GM08714 (cell line): Measurements from ENCODE around the gene TMEM130.
"Not testable (repeated sequence)": the region's sequence is repeated elsewhere in the genome, so short reads cannot be mapped to it uniquely, and the experiment has no call there.

Experiments used
- H3K4me3 ChIP-seq: fragments of 200-500 bp; sonication (Bioruptor generic); 2 replicates; pipeline ENCODE4 v1.5.1; 2014; ENCODE audit warnings: mild to moderate bottlenecking, low read length, inconsistent platforms
- ZNF274 ChIP-seq: IDR thresholded peaks from 2 replicates; pipeline ENCODE4 v1.6.1; 2012; ENCODE audit warnings: mild to moderate bottlenecking, low read depth, low read length

Gene TMEM130

DNA sequence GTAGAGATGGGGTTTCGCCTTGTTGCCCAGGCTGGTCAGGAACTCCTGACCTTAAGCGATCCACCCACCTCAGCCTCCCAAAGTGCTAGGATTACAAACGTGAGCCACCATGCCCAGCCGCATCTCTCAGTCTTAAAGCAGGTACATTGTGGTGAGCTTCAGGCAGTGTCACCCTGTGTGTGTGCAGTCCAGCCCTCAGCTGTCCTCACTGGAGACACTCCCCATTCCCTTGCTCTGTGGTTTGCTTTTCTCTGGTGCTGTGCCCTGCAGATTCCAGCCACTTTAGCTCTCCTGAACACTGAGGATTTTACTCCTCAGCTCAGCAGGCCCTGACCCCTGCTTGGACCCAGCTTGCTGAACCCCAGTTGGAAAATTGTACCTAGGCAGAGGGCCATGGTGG, 14.6 kb upstream of the TMEM130 start:
- TF ChIP-seq ZNF274 = 0 out of 2 replicates have a peak, but pooled peaks have one; percentile 4
- H3K4me3 ChIP-seq = no peak overlapping the region

DNA sequence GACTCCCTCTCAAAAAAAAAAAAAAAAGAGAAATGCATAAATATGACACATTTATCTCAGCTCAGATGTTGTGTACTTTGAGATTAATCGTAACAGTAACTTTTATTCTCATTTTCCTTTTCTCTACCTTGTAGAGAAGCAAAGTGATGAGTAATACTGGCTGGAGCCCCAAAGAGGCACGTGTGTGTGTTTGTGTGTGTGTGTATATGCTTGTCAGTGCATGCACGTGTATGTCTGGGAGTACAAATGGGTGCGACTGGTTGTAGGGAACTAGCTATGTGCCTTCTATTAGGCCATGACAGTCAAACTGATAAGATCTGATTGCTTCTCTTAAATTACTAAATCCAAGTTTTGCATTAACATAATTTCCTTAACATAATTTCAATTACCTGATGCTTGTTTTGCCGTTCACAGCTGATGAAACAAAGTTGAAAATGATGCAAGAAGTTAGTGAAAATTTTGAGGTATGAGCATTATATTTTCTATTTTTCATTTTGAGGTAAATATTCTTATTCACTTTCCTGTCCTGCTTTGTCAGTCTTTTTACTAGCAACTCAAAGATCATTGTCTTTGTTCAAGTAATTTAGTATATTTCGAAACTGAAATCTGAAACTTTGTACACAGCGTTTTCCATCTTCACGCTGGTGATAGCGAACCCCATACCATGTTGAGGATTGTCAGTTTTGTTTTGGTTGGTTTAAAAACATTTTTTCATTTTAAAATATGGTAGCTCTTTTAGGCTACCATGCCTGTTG, 11.9 kb upstream of the TMEM130 start:
- H3K4me3 ChIP-seq = no peak overlapping the region
- TF ChIP-seq ZNF274 = no peak

DNA sequence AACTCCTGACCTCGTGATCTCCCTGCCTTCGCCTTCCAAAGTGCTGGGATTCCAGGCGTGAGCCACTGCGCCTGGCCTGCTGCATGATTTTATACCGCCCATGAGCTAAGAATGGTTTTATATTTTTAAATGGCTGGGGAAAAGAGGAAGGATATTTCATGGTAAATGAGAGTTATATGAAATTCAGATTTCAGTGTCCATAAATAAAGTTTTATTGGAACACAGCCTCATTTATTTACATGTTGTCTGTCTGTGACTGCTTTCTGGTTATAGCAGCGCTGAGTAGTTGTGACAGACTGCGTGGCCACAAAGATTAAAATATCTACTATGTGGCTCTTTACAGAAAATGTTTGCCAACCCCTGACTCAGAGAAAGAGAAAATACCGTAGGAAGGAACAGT, 10.7 kb upstream of the TMEM130 start:
- H3K4me3 ChIP-seq = peak overlapping the region; percentile 75; the same call in 1 of the 2 replicates

DNA sequence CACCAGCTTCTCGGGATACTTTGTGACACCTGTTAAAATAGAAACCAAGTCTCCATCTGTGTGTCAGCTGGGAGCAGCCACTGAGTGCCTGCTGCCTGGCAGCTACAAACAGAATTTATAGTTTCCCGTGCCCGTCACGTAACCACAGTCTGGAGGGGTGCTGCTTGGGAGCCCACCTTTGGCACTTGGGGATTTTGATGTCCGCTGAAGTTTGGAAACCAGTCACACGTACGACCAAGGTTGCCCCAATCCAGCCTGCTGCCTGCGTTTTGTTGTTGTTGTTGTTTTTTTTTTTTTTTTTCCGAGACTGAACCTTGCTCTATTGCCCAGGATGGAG, 10.1 kb upstream of the TMEM130 start:
- peak overlapping the region; percentile 75 for H3K4me3 ChIP-seq
- no peak for TF ChIP-seq ZNF274

More for the DNA sequence above, 10.7 kb upstream of the TMEM130 start:
- no peak for TF ChIP-seq ZNF274

DNA sequence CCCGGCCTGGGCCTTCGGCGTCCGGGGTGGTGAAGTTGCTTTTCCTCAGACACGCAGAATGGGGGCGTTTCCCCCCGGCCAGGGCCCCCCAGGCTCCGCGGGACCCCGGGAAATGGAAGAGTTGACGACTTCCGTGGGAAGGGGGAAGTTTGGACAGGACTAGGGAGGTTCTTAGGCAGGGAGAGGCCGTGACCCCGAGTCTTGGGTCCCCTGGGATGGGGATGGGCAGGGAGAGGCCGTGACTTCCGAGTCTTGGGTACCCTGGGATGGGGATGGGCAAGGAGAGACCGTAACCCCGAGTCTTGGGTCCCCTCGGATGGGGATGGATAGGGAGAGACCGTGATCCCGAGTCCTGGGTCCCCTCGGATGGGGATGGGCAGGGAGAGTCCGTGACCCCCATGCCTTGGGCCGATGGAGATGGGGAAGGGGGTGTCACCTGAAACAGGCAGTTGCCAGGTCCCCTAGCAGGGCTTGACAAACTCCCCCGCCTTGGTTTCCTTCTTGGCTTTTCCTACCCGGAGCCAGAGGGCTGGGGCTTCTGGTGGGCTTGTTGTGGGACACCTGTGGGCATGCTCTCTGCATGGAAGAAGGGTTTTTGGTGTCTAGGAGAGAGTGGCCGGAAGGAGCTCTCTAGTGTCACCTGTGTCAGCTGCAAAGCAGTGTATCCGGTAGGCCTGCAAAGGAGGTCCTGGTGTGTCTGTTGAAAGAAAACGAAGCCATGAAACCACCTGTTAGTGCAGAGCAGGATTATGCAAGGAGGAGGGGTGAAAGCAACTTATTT, 9.6 kb upstream of the TMEM130 start:
- peak overlapping the region; percentile 75 for H3K4me3 ChIP-seq
- no peak for TF ChIP-seq ZNF274

DNA sequence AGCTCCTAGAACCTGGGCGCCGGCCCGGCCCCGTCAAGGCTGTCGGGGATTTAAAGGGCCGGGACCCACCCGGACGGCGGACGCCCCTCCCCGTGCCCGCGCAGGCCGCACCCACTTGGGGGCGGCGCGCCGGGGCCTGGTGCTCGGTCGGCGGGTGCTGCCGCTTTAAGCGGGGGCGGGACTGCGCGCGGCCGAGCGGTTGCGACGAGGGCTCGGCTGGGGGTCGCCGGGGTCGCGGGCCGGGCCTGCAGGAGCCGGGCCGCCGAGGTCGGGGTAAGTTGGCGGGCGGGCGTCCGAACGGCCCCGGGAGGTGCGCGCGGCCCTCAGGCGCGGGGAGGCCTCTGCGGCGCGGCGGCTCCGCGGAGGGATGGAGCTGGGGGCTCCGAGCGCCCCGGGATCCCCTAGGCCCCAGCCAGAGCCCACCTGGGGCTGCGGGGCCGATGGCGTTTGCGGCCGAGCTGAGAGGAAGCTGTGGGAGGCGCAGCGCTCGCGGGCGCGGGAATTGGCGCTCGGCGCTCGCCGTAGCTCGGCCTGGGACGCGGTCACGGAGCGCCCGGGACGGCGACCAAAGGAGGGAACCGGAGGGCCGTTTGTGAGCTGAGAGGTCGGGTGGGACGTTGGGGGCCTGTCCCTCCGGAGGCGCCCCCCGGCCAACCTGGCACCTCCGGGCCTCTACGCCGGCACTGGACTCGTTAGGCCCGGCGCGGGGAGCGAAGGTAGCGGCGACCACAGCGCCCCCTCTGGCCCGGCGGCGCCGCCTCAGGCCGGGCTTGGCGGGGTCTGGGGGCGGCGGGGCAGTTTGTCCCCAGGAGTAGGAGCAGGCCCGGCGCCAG, 8.8 kb upstream of the TMEM130 start, which contains the start of gene TRRAP:
Gene TRRAP (plus strand): TSS at position 168 of the 833 bp plus-strand sequence. CDS start 2,619 bp downstream, outside the sequence.
- TF ChIP-seq ZNF274 = no peak
- peak within 1 kb of the TSS; percentile 75 for H3K4me3 ChIP-seq

DNA sequence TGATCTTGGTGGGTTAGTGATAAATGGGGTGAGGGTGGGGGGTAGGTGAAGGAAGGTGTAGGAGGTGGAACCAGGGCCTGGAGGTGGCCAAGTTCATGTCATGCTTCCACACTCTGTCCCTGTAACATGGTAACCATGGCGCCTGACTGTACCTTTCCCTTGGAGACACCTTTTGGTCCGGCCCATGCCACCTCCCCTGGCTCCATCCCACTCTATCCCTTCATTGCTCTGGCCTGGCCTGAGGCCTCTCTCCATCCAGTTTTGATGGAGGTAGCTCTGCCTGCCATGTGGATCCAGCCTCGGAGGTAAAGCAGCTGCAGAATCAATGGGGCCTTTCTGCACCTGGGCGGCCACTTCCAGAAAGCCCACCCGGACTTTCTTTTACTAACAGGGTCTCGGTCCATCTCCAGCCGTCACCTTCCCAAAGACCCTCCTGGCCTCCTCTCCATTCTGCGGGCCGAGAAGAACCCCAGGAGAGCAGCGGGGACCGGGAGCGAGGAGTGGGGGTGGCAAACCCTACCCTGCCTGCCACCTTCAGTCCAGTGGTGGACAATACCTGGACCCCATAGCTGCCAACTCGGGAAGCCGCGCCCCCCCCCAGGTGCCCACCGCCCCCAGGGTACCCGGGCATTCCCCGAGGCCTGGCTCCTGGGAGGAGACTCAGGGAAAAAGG, 8.0 kb upstream of the TMEM130 start:
- TF ChIP-seq ZNF274 = no peak
- H3K4me3 ChIP-seq = peak overlapping the region; percentile 75; the same call in 1 of the 2 replicates

DNA sequence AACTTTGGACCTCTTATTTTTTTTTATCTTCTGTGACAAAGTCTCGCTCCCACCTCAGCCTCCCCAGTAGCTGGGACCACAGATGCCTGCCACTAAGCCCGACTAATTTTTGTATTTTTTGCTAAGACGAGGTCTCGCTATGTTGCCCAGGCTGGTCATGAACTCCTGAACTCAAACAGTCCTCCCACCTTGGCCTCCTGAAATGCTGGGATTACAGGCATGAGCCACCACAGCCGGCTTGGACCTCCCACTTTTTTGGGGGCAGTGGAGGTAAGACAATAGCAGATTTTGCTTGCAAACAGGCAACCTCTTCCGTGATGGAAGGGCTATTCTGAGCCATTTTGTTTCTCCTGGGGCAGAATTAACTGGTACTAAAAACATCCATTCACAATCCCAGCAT, 7.3 kb upstream of the TMEM130 start:
- no peak overlapping the region for H3K4me3 ChIP-seq
- TF ChIP-seq ZNF274 = no peak

DNA sequence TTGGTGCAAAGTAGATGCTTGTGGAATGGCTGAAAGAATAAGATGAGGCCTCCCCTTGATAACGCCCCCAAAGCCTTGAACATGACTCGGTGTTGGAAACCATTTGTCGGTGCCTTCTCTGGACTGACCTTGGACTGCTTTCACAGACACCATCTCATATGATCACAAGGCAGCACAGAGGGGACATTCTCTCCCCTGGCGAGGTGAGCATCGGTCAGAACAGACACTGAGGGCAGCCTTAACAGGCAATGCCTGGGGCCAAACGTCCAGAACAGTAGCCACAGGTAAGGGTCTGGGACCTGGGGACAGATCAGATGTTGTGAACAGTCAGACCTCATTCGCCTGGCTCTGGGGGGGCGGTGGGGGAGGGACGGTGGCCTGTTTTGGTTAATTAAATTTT, 5.7 kb upstream of the TMEM130 start:
- TF ChIP-seq ZNF274 = no peak
- no peak overlapping the region for H3K4me3 ChIP-seq

DNA sequence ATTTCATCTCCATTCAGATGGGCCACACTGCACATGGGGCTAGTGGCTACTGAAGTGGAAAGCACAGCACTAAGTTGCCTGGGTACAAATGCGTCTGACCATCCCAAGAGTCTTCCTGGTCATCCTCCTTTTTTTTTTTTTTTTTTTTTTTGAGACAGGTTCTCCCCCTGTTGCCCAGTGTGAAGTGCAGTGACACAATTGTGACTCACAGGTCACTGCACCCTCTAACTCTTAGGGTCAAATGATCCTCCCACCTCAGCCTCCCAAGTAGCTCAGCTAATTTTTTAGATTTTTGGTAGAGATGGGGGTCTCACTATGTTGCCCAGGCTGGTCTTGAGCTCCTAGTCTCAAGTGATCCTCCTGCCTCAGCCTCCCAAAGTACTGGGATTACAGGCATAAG, 5.1 kb upstream of the TMEM130 start:
- TF ChIP-seq ZNF274 = no peak
- no peak overlapping the region for H3K4me3 ChIP-seq

DNA sequence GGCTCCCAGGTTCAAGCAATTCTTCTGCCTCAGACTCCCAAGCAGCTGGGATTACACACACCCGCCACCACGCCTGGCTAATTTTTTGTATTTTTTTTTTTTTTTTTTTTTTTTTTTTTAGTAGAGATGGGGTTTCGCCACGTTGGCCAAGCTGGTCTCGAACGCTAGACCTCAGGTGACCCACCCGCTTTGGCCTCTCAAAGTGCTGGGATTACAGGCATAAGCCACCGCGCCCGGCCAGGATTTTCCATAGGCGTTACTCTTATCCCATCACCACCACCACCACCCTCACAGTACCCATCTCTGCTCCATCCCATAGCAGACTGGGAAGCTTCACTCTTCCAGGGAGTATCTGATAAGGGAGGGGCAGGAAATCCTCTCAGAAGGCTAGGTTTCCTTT, 3.8 kb upstream of the TMEM130 start:
- H3K4me3 ChIP-seq = not testable (repeated sequence)

DNA sequence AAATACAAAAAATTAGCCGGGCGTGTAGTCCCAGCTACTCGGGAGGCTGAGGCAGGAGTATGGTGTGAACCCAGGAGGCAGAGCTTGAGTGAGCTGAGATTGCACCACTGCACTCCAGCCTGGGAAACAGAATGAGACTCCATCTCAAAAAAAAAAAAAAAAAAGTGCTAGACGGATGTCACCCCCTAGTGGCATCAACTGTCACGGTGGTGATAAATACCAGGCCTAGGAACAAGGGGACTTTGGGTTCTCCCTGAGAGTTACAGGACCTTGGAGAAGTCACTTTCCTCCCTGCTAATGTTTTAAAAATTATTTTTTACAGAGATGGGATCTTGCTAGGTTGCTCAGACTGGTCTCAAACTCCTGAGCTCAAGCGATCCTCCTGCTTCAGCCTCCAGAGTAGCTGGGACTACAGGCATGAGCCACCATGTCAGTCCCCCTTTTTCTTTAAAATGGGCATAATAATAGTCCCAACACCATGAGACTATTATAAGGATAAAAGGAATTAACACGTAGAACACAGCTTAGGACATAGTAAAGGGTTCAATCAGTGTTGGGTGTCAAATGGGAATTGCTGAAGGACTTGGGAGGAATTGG, 2.6 kb upstream of the TMEM130 start:
- TF ChIP-seq ZNF274 = no peak
- no peak overlapping the region for H3K4me3 ChIP-seq

DNA sequence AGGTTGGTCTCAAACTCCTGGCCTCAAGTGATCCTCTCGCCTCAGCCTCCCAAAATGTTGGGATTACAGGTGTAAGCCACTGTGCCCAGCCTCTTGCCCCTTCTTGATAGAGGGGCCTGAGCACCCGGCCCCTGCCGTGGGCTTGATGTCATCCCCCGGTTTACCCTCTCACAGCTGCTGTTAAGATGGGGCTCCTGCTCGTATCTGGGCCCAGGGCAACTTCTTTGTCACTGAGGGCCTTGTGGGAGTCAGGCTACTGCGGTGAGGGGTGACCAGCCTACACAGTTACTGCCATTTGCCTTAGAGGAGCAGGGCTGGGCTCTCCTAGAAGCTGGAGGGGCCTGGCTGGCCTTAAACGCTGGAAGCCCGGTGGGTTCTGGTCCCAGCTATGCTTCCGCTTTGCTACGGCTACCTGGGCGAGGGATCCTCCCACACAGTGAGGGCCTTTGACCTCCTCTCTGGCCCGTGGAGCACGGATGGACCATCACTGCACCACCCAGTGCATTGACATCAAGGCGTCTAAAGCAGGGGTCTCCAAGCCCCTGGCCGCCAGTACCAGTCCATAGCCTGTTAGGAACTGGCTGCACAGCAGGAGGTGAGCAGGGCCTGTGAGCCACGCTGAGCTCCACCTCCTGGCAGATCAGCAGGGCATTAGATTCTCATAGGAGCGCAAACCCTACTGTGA, 1.1 kb upstream of the TMEM130 start:
- no peak overlapping the region for H3K4me3 ChIP-seq
- no peak for TF ChIP-seq ZNF274
